NOMO-1 treated with dmso at 0.1 percent for 144 hours (cell line): ENCODE data around the gene EIF3J.
"Not testable (repeated sequence)": the region's sequence is repeated elsewhere in the genome, so short reads cannot be mapped to it uniquely, and the experiment has no call there.

Source experiments
- DNase-seq: peaks from one replicate; lab custom pipeline; 2025; ENCODE audit not compliant: unreplicated experiment; lab: John Stamatoyannopoulos, UW

Gene EIF3J

DNA sequence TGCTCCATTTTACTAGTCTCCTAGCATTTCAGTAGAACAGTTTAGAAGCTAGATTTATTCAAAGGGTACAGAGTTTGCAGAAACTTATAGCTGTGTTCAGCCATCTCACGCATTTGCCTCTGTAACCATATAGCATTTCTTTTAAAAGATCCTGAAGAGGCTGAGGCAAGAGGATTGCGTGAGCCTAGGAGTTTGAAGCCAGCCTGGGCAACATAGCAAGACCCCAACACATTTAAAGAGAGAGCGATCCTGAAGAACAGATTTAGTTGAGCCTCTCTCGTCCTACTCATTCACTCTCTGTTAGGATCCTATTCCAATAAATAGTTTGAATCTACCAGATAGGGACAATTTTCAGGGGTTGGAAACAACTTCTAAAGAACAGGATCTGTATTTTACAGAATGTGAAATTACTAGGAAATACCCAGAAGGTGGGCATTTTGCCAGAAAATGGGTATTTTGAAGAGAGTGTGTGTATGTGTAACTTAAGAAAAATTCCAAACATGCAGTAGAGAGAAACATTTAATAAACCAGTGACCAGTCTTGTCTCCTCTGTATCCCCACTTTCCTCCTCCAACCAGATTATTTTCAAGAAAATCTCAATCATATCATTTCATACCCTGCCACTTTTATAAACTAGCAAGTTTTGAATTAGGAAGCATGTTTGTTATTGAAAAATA, 4.5 kb downstream of the EIF3J start:
- no peak for DNase-seq

DNA sequence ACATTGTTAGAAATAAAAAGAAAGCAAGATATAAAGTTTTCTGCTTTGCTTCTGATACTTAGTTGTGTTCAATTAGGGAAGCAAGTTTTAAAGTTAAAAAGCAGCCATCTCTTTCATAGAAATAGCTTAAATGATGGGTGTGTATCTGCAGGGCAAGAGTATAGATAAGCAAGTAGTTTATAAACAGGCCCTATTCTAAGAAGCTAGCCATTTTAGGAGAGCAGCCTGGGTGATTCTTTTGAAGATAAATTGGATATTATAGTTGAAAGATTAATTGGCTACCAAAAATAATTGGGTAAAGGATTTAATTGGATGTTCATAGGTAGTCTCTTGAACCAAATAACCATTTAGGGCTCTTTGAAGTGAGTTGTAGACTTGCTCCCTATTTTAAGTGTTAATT, 5.6 kb downstream of the EIF3J start:
- no peak for DNase-seq

- not testable (repeated sequence) for DNase-seq
These were observed 7.8 kb downstream of the EIF3J start for GRCh38 chr15:44544745-44545144.

DNA sequence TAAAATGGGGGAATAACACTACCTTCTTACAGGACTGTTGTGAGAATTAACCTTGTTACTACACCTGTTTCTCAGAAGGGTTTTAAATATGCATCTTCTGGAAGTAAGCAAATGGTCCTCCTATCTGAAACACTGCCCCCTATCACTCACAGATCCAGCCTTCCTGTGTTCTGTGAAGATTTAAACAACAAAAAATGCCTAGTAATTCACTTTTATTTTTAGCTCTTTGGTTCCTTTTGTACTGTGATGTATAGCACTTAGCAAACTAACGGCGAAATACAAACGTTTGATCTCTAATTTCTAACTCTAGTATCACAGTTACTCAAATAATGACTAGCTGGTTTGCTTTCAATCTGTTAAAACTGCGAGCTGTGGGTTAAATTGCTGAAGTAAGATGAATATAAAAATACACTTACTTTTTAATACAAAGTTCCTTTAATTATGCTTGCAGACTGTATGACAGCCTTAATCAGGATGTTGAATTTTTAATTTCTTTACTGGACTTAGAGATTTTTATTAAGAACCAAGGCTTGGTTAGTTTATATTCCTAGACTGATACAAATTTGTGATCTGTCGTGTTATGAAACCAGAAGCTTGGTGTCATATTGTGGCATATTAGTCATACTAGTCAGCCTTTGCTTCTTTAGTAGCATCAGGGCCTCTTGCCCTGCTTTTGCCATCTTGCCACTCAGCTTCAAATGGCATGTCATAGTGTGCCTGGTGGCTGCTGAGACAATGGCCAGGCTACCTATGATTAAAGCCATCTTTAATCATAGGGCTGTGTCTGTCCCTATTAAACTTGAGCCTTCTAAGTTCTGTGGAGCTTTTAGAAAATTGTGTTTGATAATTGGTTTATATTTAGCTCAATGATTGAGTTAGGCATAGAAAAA, 9.2 kb downstream of the EIF3J start:
- DNase-seq = no peak

- not testable (repeated sequence) for DNase-seq
These were observed 12.2 kb downstream of the EIF3J start for GRCh38 chr15:44549152-44549551.

DNA sequence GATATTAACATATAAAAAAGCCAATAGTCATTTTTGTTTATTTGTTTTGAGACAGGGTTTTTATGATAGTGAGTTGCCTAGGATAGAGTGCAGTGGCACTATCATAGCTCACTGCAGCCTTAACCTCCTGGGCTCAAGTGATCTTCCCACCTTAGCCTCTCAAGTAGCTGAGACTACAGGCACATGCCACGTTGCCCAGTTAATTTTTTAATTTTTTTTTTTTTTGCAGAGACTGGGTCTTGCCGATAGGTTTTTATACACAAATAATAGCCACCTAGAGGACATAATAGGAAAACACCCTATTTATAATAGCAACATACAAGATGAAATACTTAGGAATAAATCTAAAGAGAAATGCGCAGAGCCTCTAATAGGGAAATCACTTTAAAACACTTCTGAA, 13.3 kb downstream of the EIF3J start:
- no peak for DNase-seq

GRCh38 chr15:44550734-44551133, 13.8 kb downstream of the EIF3J start:
- DNase-seq = no peak

- no peak for DNase-seq
These were observed 18.2 kb downstream of the EIF3J start for GRCh38 chr15:44554934-44555723.

- DNase-seq = not testable (repeated sequence)
These were observed 24.0 kb downstream of the EIF3J start for GRCh38 chr15:44560926-44561325.

DNA sequence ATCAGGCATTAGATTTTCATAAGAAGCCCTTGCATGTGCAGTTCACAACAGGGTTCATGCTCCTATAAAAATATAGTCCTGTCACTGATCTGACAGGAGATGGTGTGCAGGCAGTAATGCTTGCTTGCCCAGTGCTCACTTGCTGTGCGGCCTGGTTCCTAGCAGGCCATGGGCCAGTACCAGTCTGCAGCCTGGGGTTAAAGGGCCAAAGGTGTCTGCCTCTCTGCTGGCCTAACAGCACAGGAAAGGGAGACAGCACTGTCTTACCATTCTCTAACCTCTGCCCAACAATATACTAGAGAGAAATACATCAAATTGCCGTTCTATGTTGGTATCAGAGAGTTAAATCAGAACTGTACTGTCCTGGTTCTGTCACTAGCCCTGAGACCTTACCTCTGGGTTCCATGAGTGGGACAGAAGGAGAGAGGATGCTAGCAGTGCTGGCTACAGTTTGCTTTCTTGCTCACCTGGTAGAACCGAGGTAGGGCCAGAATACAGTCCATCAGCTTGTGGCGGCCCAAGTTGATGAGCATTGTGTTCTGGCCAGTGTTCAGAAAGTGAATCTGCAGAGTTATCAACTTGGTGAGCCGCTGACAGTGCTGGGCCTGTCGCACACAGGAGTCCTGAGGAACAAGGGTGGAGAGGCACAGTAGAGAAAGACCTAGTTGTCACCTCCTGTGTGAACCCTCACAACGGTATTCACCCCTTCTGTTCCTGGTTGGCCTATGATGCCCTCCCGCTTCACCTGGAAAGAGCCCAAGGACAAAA, 28.6 kb downstream of the EIF3J start:
- no peak for DNase-seq

DNA sequence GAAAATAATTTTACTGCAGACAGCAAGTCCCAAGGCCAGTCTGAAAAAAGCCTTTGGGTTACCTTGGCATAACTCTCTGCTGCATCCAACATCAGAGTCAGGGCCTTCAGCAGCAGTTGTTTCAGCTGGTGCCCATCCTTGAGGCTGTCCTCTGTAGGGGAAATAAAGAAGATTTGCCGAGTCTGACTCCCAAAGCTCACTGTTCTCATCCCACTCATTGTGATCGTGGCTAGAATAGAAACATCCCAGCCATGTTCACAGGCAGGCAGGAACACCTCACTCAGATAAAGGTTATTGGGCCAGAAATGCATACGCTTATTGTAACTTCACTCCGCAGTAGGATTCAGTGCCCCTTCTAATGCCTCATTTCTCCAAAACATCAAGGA, 29.2 kb downstream of the EIF3J start:
- no peak for DNase-seq

GRCh38 chr15:44568338-44568737, 31.4 kb downstream of the EIF3J start:
- no peak for DNase-seq

DNA sequence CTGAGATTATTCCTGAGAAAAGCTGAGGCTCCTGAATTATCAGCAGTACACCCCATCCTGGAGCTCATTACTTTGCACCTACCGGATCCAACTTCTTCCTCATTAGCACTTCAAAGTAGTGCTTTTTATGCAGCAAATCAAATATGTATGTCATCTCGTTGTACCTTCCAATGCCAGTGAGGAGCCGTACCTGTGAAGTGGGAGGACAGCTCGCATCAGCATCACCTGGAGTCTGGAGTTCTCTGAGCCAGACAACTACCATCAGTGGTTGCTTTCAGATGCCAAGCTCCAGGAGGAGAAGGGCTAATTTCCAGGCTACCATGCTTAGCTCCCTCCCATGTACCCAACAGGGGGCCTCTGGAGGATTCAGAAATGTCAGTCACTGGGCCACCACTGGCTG, 32.4 kb downstream of the EIF3J start:
- no peak for DNase-seq

- no peak for DNase-seq
These were observed 33.4 kb downstream of the EIF3J start for GRCh38 chr15:44570361-44570760.

DNA sequence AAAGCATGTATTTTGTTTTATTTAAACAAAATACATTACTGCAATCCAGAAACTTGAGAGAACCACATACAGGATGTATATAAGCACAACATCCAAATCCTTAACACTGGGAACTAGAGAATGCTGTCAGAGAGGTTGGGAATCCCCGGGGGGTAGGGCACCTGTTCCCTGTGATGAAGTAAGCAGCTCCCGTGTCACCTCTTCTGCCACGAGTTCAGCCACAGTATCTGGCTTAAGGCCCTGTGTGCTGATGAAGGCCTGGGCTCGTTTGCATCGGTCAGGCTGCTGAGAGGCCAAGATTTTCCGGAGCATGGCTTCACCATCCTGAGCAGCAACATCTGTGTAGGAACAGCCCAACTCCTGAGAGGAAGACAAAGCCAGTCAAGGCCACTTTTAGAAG, 36.4 kb downstream of the EIF3J start:
- DNase-seq = no peak

DNA sequence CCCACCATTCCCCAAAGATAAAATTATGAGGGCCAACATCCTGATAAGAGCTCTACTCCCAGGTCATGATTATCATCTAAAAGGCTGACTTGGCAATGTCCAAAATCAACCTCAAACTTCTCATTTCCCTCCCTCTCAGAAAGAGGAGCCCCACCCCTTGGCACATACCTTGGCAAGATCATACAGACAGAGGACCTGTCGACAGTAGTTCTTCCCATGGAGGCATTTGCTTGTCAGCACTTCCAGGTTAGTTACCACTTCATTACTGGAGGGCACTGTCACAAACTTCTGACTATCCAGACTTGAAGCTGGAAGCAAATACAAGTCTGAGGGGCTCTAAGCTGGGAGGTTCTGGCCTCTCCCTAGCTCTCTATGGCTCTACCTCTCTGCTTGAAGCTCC, 37.8 kb downstream of the EIF3J start:
- no peak for DNase-seq

DNA sequence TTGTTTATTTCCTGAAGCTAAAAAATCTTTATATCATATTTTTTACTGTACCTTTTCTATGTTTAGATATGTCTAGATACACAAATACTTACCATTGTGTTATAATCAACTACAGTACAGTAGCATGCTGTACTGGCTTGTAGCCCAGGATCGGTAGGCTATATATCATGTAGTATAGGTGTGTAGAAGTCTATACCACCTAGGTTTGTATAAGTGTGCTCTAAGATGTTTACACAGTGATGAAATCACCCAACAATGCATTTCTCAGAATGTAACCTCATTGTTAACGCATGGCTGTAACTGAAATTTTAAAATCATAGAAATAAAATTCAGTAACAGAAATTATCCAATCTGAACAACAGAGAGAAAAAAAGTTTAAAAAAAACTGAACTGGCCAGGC, 43.2 kb downstream of the EIF3J start:
- DNase-seq = no peak

- no peak for DNase-seq
These were observed 47.3 kb downstream of the EIF3J start for GRCh38 chr15:44584162-44584749.

DNA sequence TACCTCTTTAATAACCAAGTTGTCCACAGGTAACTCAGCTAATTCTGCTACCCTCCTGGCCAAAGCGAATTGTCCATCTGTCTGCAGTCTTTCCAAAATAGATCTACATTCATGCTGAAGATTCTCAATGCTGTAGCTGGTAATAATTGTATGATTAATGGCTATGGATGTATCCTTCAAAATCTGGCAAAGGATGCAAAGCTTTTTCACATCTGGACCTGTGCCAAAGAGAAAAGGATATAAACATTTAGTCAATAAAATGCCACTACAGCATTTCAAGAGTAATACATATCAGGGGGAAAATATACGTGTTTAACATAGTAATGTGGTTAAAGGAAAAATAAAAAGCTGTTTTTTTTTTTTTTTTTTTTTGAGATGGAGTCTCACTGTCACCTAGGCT, 48.7 kb downstream of the EIF3J start:
- no peak for DNase-seq

GRCh38 chr15:44588541-44588940, 51.6 kb downstream of the EIF3J start:
- DNase-seq = no peak

DNA sequence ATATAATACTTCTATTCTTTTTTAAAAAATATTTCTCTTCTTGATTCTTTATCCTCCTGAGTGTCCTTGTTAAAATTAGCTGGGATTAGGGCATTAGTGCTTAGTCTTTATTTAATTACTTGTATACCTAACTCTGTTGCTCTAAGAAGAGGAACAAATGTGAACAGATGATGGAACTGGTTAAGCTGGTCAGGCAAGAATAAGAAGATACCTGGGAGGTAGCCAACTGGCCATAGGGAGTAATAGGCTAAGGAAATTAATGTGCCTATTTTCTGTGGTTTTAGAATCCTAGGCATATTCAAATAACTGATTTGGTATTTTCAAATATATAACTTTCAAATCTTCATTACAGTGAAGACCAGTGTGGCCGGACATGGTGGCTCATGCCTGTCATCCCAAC, 54.4 kb downstream of the EIF3J start:
- no peak for DNase-seq
